CD4-positive, CD25-positive, alpha-beta regulatory T cell (primary cell): ENCODE results near the gene DHRSX. TPM values are rescaled to one million over a fixed set of nuclear protein-coding genes. Genes with fewer than 3 reads are reported as not detected.

Experiments used
- ATAC-seq, 2 donors: fragments of 150-1000 bp; cut with Tn5 transposase; one replicate each; pipeline ENCODE4 v1.10.0; 2021; ENCODE audit warnings: low read depth in 2 of 2, moderate number of reproducible peaks in 2 of 2, moderate library complexity in 1 of 2
- DNase-seq, 3 donors: peaks; one replicate each; pipeline versions ENCODE4 v3.0.0 to v3.0.0-alpha.2; 2012 to 2022; ENCODE audit warnings: mixed read lengths in 1 of 3
- H3K27ac ChIP-seq: one replicate; pipeline ENCODE4 v1.7.0; 2013; ENCODE audit warnings: mild to moderate bottlenecking, low read length; ENCODE audit not compliant: insufficient read depth, poor library complexity, severe bottlenecking
- H3K27me3 ChIP-seq: one replicate; pipeline ENCODE4 v1.7.0; 2013; ENCODE audit warnings: low read length; ENCODE audit not compliant: control insufficient read depth, insufficient read depth
- H3K36me3 ChIP-seq: one replicate; pipeline ENCODE4 v1.7.0; 2013; ENCODE audit warnings: mild to moderate bottlenecking, low read length, moderate library complexity; ENCODE audit not compliant: control insufficient read depth, insufficient read depth
- H3K4me1 ChIP-seq: 2 replicates; pipeline ENCODE4 v1.7.0; 2013; ENCODE audit warnings: mild to moderate bottlenecking, low read length; ENCODE audit not compliant: insufficient read depth, control insufficient read depth, poor library complexity, severe bottlenecking
- H3K4me3 ChIP-seq: one replicate; pipeline ENCODE4 v1.7.0; 2013; ENCODE audit warnings: low read depth, mild to moderate bottlenecking, low read length, moderate library complexity
- H3K9me3 ChIP-seq, 2 experiments: 1 replicate in 1 of 2; 2 replicates in 1 of 2; pipeline ENCODE4 v1.7.0; 2013; ENCODE audit warnings: low read length in 2 of 2, mild to moderate bottlenecking in 1 of 2, moderate library complexity in 1 of 2; ENCODE audit not compliant: control insufficient read depth in 2 of 2
- H3K27ac Mint-ChIP-seq, 3 donors: one replicate each; pipeline ENCODE4 v1.8.0; 2020 to 2022; ENCODE audit warnings: mild to moderate bottlenecking in 3 of 3, mixed read lengths in 3 of 3, moderate library complexity in 2 of 3
- H3K27me3 Mint-ChIP-seq: one replicate; pipeline ENCODE4 v1.8.0; 2022; ENCODE audit warnings: mild to moderate bottlenecking, mixed read lengths
- H3K36me3 Mint-ChIP-seq: one replicate; pipeline ENCODE4 v1.8.0; 2020; ENCODE audit warnings: mixed read lengths
- H3K4me1 Mint-ChIP-seq, 4 donors: one replicate each; pipeline ENCODE4 v1.8.0; 2020 to 2022; ENCODE audit warnings: mixed read lengths in 4 of 4, mild to moderate bottlenecking in 1 of 4
- H3K4me3 Mint-ChIP-seq, 4 donors: one replicate each; pipeline ENCODE4 v1.8.0; 2020 to 2022; ENCODE audit warnings: mild to moderate bottlenecking in 4 of 4, mixed read lengths in 4 of 4, moderate library complexity in 3 of 4
- H3K9me3 Mint-ChIP-seq, 7 donors: one replicate each; pipeline ENCODE4 v1.8.0; 2020 to 2022; ENCODE audit warnings: mixed read lengths in 7 of 7, mild to moderate bottlenecking in 3 of 7, moderate library complexity in 2 of 7
- polyA plus RNA-seq, 4 donors: library from polyadenylated mRNA; unstranded; fragments of 300-500 nt; fragmentation: Illumina TruSeq; gene quantifications; one replicate each; pipeline ENCODE4 v1.2.3, GENCODE V29; 2021
- total RNA-seq: library from RNA; stranded (reverse); gene quantifications from one replicate; pipeline ENCODE4 v1.2.3, GENCODE V29; 2022

Gene DHRSX
- total and polyA plus RNA-seq, 5 donors from 2014 or later, result 16.5 to 21.8 (median 18.4) TPM

DNA sequence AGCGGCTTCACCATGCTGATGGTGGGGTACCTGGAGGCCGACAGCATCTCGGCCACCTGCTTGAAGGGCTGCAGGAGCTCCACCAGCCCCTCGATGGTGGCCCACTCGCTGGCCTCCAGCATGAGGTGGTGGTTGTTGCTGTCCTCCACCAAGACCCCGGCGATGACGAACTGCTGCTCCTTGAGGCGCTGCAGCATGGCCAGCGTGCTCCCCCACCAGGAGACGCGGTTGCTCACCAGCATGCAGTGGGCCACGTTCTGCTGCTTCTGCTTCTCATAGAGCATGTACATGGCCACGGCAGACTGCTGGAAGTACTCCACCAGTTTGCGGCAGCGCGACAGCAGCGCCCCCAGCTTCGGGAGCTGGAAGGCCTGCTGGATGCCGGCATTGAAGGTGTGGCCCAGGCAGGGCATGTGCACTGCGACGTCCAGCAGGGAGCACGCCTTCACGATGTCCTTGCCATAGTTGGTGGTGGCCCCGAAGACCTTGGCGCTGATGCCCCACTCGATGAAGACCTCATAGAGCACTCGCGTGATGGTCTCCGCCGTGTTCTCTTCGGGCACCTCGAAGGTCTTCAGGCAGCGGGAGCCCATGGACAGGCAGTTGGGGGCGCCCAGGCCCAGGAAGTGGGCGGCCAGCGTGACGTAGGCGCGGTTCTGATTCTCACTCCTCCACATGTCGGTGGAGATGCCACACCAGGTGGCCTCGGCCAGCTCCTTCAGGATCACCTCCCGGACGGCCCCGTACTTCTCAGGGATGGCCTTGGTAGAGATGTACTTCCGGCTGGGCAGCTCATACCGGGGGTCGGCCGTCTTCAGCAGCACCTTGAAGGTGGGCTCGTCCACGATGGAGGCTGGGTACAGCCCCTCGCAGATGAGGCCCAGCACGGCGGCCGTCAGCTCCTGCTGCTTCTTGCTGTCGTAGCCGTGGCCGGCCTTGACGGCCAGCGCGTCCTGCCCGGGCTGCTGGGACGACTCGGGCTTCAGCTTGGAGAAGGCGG, 11.0 kb downstream of the DHRSX start:
- Mint-ChIP-seq H3K27me3 (no peaks in the 10 kb centered on the region), H3K36me3 (peaks cover 18% of the 10 kb centered on the region), H3K4me1 (peaks cover 0 to 6% (median 3%) of the 10 kb centered on the region in 4 donors), H3K27ac (no peak overlapping the region), H3K9me3 (no peaks in the 10 kb centered on the region), H3K4me3 (no peak overlapping the region)
- Histone ChIP-seq H3K36me3 (peaks cover 52% of the 10 kb centered on the region), H3K27ac (no peak overlapping the region), H3K4me3 (no peak overlapping the region), H3K9me3 (no peaks in the 10 kb centered on the region), H3K4me1 (no peaks in the 10 kb centered on the region), H3K27me3 (no peaks in the 10 kb centered on the region)
- ATAC-seq, result no peak
- DNase-seq, result no peak

DNA sequence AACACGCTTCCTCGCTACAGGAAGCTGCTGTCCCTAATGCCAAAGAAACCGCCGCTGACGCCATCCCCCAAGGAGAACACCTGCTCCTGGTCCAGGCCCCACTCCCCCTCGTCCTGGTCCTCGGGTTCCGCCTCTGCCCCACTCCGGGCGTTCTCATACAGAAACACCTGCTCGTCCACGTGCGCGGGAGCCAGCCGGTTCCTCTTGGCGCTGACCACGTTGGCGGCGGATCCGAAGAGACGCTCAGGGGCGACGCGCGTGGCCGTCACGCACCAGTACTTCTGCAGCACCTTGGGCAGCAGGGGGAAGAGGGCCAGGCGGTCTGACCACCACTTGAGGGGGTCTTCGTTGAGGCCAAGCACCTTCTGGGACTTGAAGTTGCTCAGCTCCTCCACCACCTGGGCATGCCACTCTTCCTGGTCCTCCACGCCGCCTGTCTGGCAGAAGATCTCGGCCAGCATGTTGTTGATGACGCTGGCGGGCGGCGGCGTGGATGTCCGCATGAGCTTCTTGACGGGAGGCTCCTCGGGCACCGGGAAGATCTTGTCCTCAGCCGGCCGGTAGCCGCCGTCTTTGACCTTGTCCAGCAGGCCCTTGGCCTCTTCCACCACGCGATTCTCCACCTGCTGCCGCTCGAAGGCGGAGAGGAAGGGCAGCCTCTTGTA, 12.0 kb downstream of the DHRSX start:
- no peaks in the 10 kb centered on the region for H3K9me3 ChIP-seq
- H3K9me3 Mint-ChIP-seq, result no peaks in the 10 kb centered on the region
- no peak overlapping the region for H3K4me3 Mint-ChIP-seq
- no peak overlapping the region for H3K4me3 ChIP-seq
- no peaks in the 10 kb centered on the region for H3K4me1 ChIP-seq
- H3K27me3 Mint-ChIP-seq, result no peaks in the 10 kb centered on the region
- H3K36me3 Mint-ChIP-seq, result peaks cover 18% of the 10 kb centered on the region
- H3K27ac ChIP-seq, result no peak overlapping the region
- ATAC-seq (no peak), DNase-seq (no peak)
- peaks cover 2 to 6% (median 5%) of the 10 kb centered on the region in 4 donors for H3K4me1 Mint-ChIP-seq
- peaks cover 52% of the 10 kb centered on the region for H3K36me3 ChIP-seq
- H3K27ac Mint-ChIP-seq, result no peak overlapping the region
- no peaks in the 10 kb centered on the region for H3K27me3 ChIP-seq

DNA sequence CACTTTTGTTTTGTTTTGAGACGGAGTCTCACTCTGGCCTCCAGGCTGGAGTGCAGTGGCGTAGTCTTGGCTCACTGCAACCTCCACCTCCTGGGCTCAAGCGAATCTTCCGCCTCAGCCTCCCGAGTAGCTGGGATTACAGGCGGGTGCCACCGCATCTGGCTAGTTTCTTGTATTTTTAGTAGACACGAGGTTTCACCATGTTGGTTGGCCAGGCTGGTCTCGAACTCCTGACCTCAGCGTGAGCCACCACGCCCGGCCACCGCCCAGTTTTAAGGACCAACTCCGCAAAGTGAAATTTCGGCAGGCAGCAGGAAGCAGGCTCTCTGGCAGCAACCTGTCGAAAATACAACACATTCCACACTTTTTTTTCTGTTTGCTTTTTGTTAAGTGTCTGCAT, 13.4 kb downstream of the DHRSX start:
- Histone ChIP-seq H3K9me3 (no peaks in the 10 kb centered on the region), H3K27ac (no peak overlapping the region), H3K27me3 (no peaks in the 10 kb centered on the region), H3K36me3 (peaks cover 50% of the 10 kb centered on the region), H3K4me1 (no peaks in the 10 kb centered on the region), H3K4me3 (no peak overlapping the region)
- no peak overlapping the region for H3K27ac Mint-ChIP-seq
- peaks cover 22% of the 10 kb centered on the region for H3K36me3 Mint-ChIP-seq
- H3K4me1 Mint-ChIP-seq, result peaks cover 4 to 9% (median 5%) of the 10 kb centered on the region in 4 donors
- no peaks in the 10 kb centered on the region for H3K27me3 Mint-ChIP-seq
- ATAC-seq (no peak), DNase-seq (no peak)
- no peaks in the 10 kb centered on the region for H3K9me3 Mint-ChIP-seq
- H3K4me3 Mint-ChIP-seq, result no peak overlapping the region

DNA sequence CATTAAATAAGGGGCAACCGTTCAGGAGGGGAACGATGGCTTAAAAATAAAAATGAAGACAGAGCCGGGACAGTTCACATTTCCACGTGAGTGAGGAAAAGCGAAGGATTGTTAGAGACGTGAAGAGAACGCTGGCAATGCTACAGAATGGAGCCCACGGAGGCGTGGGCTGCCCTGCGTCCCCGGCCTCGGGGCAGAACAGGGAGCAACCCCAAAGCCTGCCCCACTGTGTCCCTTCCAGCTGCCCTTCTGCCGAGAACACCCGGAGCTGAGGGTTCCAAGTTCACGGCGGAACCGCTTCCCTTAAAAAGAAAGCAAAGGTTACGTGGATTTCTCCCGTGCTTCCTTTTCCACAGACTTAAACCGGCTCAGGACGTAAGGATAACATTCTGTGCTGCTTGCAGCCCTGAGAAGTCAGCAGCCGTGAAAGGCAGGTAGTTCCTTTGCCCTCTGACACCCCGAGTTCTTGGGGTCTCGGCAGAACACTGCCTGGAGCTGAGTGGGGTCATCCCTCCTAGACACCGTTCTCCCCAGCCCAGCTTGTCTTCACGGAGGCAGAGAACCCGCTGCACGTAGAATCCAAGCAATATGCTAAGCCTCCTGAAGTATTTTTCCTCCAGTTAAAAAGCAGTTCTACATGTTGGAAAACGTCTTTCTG, 14.2 kb downstream of the DHRSX start:
- Mint-ChIP-seq H3K9me3 (no peaks in the 10 kb centered on the region), H3K27ac (no peak overlapping the region), H3K27me3 (no peaks in the 10 kb centered on the region), H3K36me3 (peaks cover 22% of the 10 kb centered on the region), H3K4me3 (no peak overlapping the region), H3K4me1 (peaks cover 2 to 9% (median 5%) of the 10 kb centered on the region in 4 donors)
- H3K4me1 ChIP-seq, result no peaks in the 10 kb centered on the region
- no peaks in the 10 kb centered on the region for H3K27me3 ChIP-seq
- H3K4me3 ChIP-seq, result no peak overlapping the region
- H3K36me3 ChIP-seq, result peaks cover 43% of the 10 kb centered on the region
- no peak for DNase-seq
- H3K27ac ChIP-seq, result no peak overlapping the region
- H3K9me3 ChIP-seq, result no peaks in the 10 kb centered on the region
- ATAC-seq, result no peak

DNA sequence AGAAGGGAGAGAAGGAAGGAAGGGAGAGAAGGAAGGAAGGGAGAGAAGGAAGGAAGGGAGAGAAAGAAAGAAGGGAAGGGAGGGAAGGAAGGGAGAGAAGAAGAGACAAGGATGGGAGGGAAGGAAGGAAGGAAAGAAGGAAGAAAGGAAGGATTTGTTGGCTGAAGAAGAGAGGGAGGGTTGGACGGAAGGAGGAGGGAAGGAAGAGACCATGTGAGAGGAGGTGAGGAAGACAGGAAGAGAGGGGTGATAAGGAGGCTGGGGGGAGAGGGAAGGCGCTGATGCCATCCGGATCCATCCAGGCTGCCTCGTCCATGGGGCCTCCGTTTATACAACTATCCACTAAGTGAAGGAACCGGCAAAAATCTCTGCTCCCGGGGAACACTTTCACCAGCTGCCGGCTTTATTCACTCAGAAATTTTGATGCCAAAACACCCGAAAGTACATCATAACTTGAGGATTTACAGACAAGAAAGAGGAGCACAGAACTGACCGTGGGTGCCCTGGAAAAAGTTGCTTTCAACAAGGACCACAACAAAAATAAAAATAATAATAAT, 14.9 kb downstream of the DHRSX start:
- H3K4me3 ChIP-seq, result no peak overlapping the region
- Mint-ChIP-seq H3K4me3 (no peak overlapping the region), H3K36me3 (peaks cover 17% of the 10 kb centered on the region), H3K27ac (peak overlapping the region in 1 of 3 donors; percentile 34), H3K27me3 (no peaks in the 10 kb centered on the region), H3K9me3 (no peaks in the 10 kb centered on the region), H3K4me1 (peaks cover 2 to 9% (median 5%) of the 10 kb centered on the region in 4 donors)
- DNase-seq (no peak), ATAC-seq (no peak)
- peaks cover 40% of the 10 kb centered on the region for H3K36me3 ChIP-seq
- H3K9me3 ChIP-seq, result no peaks in the 10 kb centered on the region
- no peak overlapping the region for H3K27ac ChIP-seq
- no peaks in the 10 kb centered on the region for H3K27me3 ChIP-seq
- no peaks in the 10 kb centered on the region for H3K4me1 ChIP-seq

DNA sequence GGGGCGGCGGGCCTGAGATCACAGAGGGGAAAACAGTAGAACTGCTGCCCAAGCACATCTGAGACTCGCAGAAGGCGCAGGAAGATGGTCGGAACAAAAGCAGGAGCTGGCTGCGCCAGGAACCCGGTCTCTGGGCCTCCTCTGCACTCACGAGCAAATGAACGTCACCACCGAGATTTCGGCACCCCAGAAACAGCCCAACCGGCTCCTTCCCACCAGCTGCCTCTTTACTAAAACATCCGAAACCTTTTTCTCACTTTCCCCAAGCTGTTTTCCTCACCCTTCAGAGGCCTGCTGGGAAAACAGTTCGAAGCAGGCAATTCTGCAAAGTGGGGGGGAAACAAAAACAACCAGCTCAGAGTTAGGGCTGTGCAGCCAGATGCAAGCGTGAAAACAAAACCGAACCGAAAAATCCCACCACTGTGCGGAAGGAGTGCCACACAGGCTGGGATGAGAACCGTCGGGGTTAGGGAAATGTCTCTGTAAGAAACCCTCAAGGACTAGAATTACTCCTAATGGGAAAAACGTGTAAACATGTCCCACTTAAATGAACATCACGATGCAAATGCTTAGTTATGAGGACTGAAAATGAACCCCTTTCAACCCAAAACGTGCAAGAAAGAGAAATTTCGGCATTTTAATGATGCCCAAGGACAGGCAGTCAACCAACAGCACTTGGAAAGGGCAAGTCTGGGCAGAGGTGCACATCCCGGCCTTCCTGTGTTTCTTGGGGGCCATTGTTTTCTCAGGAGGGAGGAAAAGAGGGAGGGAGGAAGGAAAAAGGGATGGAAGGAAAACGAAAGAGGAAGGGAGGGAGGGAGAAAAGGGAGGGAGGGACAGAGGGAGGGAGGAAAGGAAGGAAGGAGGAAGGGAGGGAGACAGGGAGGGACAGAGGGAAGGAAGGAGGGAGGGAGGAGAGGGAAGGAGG, 15.8 kb downstream of the DHRSX start:
- no peaks in the 10 kb centered on the region for H3K4me1 ChIP-seq
- no peaks in the 10 kb centered on the region for H3K9me3 ChIP-seq
- no peak overlapping the region for H3K27ac ChIP-seq
- ATAC-seq (no peak), DNase-seq (no peak)
- no peaks in the 10 kb centered on the region for H3K27me3 ChIP-seq
- no peak overlapping the region for H3K4me3 Mint-ChIP-seq
- peaks cover 2 to 9% (median 5%) of the 10 kb centered on the region in 4 donors for H3K4me1 Mint-ChIP-seq
- H3K9me3 Mint-ChIP-seq, result peaks cover 0 to 3% (median 0%) of the 10 kb centered on the region in 7 donors
- peaks cover 32% of the 10 kb centered on the region for H3K36me3 ChIP-seq
- peaks cover 15% of the 10 kb centered on the region for H3K36me3 Mint-ChIP-seq
- no peak overlapping the region for H3K27ac Mint-ChIP-seq
- no peak overlapping the region for H3K4me3 ChIP-seq
- no peaks in the 10 kb centered on the region for H3K27me3 Mint-ChIP-seq
